HepG2 (cell line): ENCODE results near the gene RERE. TPM values are rescaled to one million over a fixed set of nuclear protein-coding genes. Genes with fewer than 3 reads are reported as not detected.
A peak's percentile ranks its signal among the peaks of the same experiment; 100 is the strongest.

Experiments used
- ATAC-seq: fragments of 200-7000 bp; cut with Tn5 transposase; 3 replicates; pipeline ENCODE4 v1.9.1; 2020; ENCODE audit warnings: mild to moderate bottlenecking, moderate library complexity
- BruUV-seq: library from RNA; stranded (reverse); fragments of 400-500 nt; replicated peaks from 2 replicates; lab custom pipeline; 2021; lab: Mats Ljungman, UMichigan
- CTCF ChIA-PET: fragments of 300-600 bp; formaldehyde crosslinking; extraction: SDS; loops from one replicate; lab custom pipeline; 2021; ENCODE audit warnings: low total read pairs, inconsistent platforms, low intra/inter-chr PET ratio; lab: Yijun Ruan, JAX
- POLR2A ChIA-PET: fragments of 350-600 bp; sonication (Branson Sonifier 250); formaldehyde crosslinking; loops from one replicate; lab custom pipeline; 2020; ENCODE audit warnings: antibody characterized with exemption, inconsistent platforms; lab: Yijun Ruan, JAX
- DNase-seq: peaks from one replicate; pipeline ENCODE4 v3.0.0-alpha.2; 2015; ENCODE audit warnings: low spot score
- FAIRE-seq: peaks from 3 replicates; lab custom pipeline; 2011; peaks lifted over from hg19 to GRCh38; lab: Jason Lieb, UNC
- H2AFZ ChIP-seq: one replicate; pipeline ENCODE4 v1.6.1; 2011; ENCODE audit warnings: low read length, inconsistent platforms
- H3K27ac ChIP-seq: fragments of 300-600 bp; 3 replicates; pipeline ENCODE4 v1.8.0; 2011; ENCODE audit warnings: mixed run types, mild to moderate bottlenecking, mixed read lengths, low read length, inconsistent platforms; ENCODE audit not compliant: insufficient read depth; ENCODE audit errors: extremely low read length
- H3K27me3 ChIP-seq, 2 experiments: fragments of 200-600 bp in 1 of 2; 2 replicates in 1 of 2; 3 replicates in 1 of 2; pipeline versions ENCODE4 v1.6.0 to v1.8.0; 2011; ENCODE audit warnings: low read length in 2 of 2, mild to moderate bottlenecking in 2 of 2, moderate library complexity in 2 of 2, inconsistent platforms in 1 of 2; ENCODE audit not compliant: insufficient read depth in 2 of 2, control insufficient read depth in 1 of 2
- H3K36me3 ChIP-seq, 2 experiments: fragments of 200-600 bp in 1 of 2; replicated peaks in 1 of 2; 2 replicates in 1 of 2; 3 replicates in 1 of 2; pipeline versions ENCODE4 v1.5.1 to v1.8.0; 2011; ENCODE audit warnings: low read length in 2 of 2, inconsistent platforms in 1 of 2; ENCODE audit not compliant: insufficient read depth in 2 of 2, control insufficient read depth in 1 of 2
- H3K4me1 ChIP-seq: 2 replicates; pipeline ENCODE4 v1.5.1; 2012; ENCODE audit warnings: low read length, inconsistent platforms; ENCODE audit not compliant: insufficient read depth
- H3K4me2 ChIP-seq: 2 replicates; pipeline ENCODE4 v1.6.0; 2011; ENCODE audit warnings: low read depth, low read length, inconsistent platforms
- H3K4me3 ChIP-seq, 3 experiments: fragments of 200-600 bp in 1 of 3; sonication (generic), shearing (Covaris generic) in 1 of 3; replicated peaks in 1 of 3; 2 replicates each; pipeline ENCODE4 v1.5.1; 2011 to 2016; ENCODE audit warnings: low read length in 3 of 3, inconsistent platforms in 2 of 3, low read depth in 2 of 3, mild to moderate bottlenecking in 2 of 3, control low read depth in 1 of 3, mixed read lengths in 1 of 3; ENCODE audit not compliant: insufficient read depth in 1 of 3
- H3K79me2 ChIP-seq: one replicate; pipeline ENCODE4 v1.6.1; 2011; ENCODE audit warnings: low read length, inconsistent platforms; ENCODE audit not compliant: insufficient read depth
- H3K9ac ChIP-seq: 2 replicates; pipeline ENCODE4 v1.6.0; 2011; ENCODE audit warnings: mild to moderate bottlenecking, low read depth, low read length, inconsistent platforms; ENCODE audit not compliant: insufficient read depth
- H3K9me3 ChIP-seq: 2 replicates; pipeline ENCODE4 v1.5.1; 2012; ENCODE audit warnings: mild to moderate bottlenecking, low read length
- H4K20me1 ChIP-seq: 2 replicates; pipeline ENCODE4 v1.6.0; 2011; ENCODE audit warnings: inconsistent platforms, mild to moderate bottlenecking, low read length, moderate library complexity; ENCODE audit not compliant: insufficient read depth
- RXRB ChIP-seq: IDR thresholded peaks from 2 replicates; pipeline ENCODE4 v1.6.1; 2016; ENCODE audit warnings: borderline replicate concordance, missing genetic modification reagents, missing compliant biosample characterization
- TOE1 ChIP-seq: sonication (generic); formaldehyde crosslinking; IDR thresholded peaks from 2 replicates; pipeline ENCODE4 v1.4.0; 2020; ENCODE audit warnings: mild to moderate bottlenecking, missing genetic modification reagents
- ZSCAN12 ChIP-seq: sonication (generic); formaldehyde crosslinking; IDR thresholded peaks from 2 replicates; pipeline ENCODE4 v1.9.0; 2021; ENCODE audit warnings: mild to moderate bottlenecking, missing genetic modification reagents
- WGBS: methylation state at CpG from one replicate; pipeline ENCODE4 v1.1.6; 2017; ENCODE audit warnings: low lambda C conversion rate; 5-methylcytosine and 5-hydroxymethylcytosine counted together
- in situ Hi-C: cut with HindIII; loops from 2 replicates; pipeline ENCODE4 v1.10.0; 2017; ENCODE audit warnings: low pct_unique_long_range_greater_than_20kb; ENCODE audit not compliant: extremely low pct_ligation_motif_present
- intact Hi-C: fragments of 100-400 bp; cut with micrococcal nuclease; formaldehyde crosslinking; loops from one replicate; pipeline ENCODE4 v1.10.0; 2022; ENCODE audit not compliant: unreplicated experiment
- polyA plus RNA-seq, 8 experiments: library from polyadenylated mRNA; depleted of rRNA in 3 of 8; stranded (reverse) in 7 of 8; unstranded in 1 of 8; fragments of >200 nt; fragmentation: Illumina TruSeq in 4 of 8; extraction: Trizol in 4 of 8; gene quantifications; 2 replicates each; pipeline versions ENCODE4 v1.2.1 to v1.2.3, GENCODE V29; 2011 to 2016; ENCODE audit warnings: low read depth in 4 of 8, missing spikeins in 1 of 8, mixed read lengths in 1 of 8; ENCODE audit not compliant: insufficient read depth in 1 of 8
- total RNA-seq, 5 experiments: library from RNA; depleted of rRNA; stranded (reverse); fragments of >200 nt; fragmentation: Illumina TruSeq; extraction: Trizol; gene quantifications; 2 replicates each; pipeline ENCODE4 v1.2.3, GENCODE V29; 2016; ENCODE audit warnings: low read depth in 1 of 5
- TF ChIP-seq, protein P1 (sequence below): sonication (generic); formaldehyde crosslinking; IDR thresholded peaks from 2 replicates; pipeline ENCODE4 v1.5.0; 2020; ENCODE audit warnings: mild to moderate bottlenecking, missing genetic modification reagents

RERE gene
- total and polyA plus RNA-seq, 2 of the 13 experiments (the other 11 are each of a cell fraction or from before 2014, with no cell fraction given), result 18.3 to 21.9 TPM

DNA sequence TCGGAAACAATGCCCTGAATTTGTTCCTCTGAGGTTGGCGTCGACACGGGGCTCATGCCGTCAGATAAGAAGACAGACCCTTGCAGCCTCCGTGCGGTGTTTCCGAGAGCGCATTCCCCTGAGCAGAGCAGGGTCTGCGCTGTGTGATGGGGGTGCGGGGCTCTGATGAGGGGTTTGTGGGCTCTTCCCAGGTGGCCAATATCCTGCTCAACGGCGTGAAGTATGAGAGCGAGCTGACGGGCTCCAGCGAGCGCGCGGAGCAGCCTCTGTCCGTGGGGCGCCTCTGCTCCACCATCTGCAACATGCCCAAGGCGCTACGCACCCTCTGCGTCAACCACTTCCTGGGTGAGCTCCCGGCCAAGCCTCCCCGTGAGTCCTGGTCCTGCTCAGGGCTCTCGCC lies 482.2 kb downstream of the RERE start (continued):
- TF ChIP-seq ZSCAN12 (CRISPR knock-in tag), result no peak
- TF ChIP-seq, all 625 proteins: peak for 0

DNA sequence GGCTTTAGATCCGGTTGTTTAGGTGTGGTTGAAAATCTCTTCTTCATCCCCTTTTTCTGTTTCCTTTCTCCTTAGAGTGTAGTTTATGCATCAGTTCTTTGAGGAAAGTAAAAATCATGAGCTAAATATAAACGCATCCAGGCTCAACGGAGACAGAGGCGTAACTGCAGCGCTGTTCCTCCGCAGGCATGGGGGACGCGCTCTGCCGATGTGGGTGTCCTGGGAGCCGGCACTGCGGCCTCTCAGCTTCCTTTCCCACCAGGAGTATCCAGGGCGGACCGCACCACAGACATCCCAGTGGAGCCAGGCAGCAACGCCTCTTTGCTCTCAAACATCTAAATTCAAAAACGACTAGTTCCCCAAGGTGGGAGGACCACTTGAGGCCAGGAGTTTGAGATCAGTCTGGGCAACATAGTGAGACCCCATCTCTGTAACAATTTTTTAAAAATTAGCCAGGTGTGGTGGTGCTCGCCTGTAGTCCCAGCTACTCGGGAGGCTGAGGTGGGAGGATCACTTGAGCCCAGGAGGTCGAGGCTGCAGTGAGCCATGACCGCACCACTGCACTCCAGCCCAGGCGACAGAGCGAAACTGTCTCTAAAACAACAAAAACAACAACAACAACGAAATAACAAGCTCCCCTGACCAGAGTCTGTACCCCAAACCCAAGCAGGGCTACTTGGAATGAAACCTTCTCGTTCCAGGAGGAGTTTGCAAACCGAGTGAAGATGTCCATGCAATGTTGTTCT lies 483.2 kb downstream of the RERE start:
- H3K4me3 ChIP-seq, result no peak overlapping the region
- no peak for ATAC-seq
- 59% methylated on average over 23 of the region's 24 CpGs for WGBS
- no peak for FAIRE-seq
- no peak overlapping the region for H3K4me2 ChIP-seq
- H3K4me1 ChIP-seq, result 0 out of 2 replicates have a peak, but pooled peaks cover 5% of the 10 kb centered on the region
- no peaks in the 10 kb centered on the region for H3K36me3 ChIP-seq
- peaks cover 5 to 36% of the 10 kb centered on the region in 2 experiments for H3K27me3 ChIP-seq
- in situ Hi-C loops, result no loop called here
- intact Hi-C loops, result no loop called here
- no peak for DNase-seq
- no peaks in the 10 kb centered on the region for H3K9me3 ChIP-seq
- ChIA-PET CTCF (no interaction called here), POLR2A (no interaction called here)
- BruUV-seq, result no TSS peak
- no peak for TF ChIP-seq RXRB (CRISPR knock-in tag)
- TF ChIP-seq, protein P1, sequence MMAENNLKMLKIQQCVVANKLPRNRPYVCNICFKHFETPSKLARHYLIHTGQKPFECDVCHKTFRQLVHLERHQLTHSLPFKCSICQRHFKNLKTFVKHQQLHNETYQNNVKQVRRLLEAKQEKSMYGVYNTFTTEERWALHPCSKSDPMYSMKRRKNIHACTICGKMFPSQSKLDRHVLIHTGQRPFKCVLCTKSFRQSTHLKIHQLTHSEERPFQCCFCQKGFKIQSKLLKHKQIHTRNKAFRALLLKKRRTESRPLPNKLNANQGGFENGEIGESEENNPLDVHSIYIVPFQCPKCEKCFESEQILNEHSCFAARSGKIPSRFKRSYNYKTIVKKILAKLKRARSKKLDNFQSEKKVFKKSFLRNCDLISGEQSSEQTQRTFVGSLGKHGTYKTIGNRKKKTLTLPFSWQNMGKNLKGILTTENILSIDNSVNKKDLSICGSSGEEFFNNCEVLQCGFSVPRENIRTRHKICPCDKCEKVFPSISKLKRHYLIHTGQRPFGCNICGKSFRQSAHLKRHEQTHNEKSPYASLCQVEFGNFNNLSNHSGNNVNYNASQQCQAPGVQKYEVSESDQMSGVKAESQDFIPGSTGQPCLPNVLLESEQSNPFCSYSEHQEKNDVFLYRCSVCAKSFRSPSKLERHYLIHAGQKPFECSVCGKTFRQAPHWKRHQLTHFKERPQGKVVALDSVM (CRISPR knock-in tag), result peak; percentile 55
- TF ChIP-seq TOE1, result no peak
- no peak overlapping the region for H3K27ac ChIP-seq
- H3K79me2 ChIP-seq, result no peaks in the 10 kb centered on the region
- H2AFZ ChIP-seq, result no peak overlapping the region
- H3K9ac ChIP-seq, result no peak overlapping the region
- H4K20me1 ChIP-seq, result no peaks in the 10 kb centered on the region
